PC-9 (cell line): Measurements from ENCODE around the gene KCTD2. TPM values are rescaled to one million over a fixed set of nuclear protein-coding genes. Genes with fewer than 3 reads are reported as not detected.

Experiments
- BruUV-seq: library from RNA; stranded (reverse); fragments of 400-500 nt; replicated peaks from 2 replicates; lab custom pipeline; 2021; lab: Mats Ljungman, UMichigan
- CTCF ChIA-PET: fragments of 300-600 bp; sonication (Branson Sonifier 250); formaldehyde crosslinking; loops from one replicate; lab custom pipeline; 2022; ENCODE audit warnings: antibody characterized with exemption; lab: Charles Lee
- POLR2A ChIA-PET: fragments of 300-600 bp; sonication (Branson Sonifier 250); formaldehyde crosslinking; loops from one replicate; lab custom pipeline; 2022; ENCODE audit warnings: antibody characterized with exemption; ENCODE audit not compliant: unreplicated experiment; lab: Charles Lee
- DNase-seq, 2 experiments: peaks; one replicate each; pipeline versions ENCODE4 v3.0.0 to v3.0.0-alpha.2; 2015 to 2022; ENCODE audit warnings: mixed read lengths in 1 of 2
- H2AFZ ChIP-seq: fragments of 200-600 bp; sonication (generic); 2 replicates; pipeline ENCODE4 v1.8.1; 2017; ENCODE audit warnings: antibody characterized with exemption
- H3F3A ChIP-seq: fragments of 200-600 bp; sonication (generic); 2 replicates; pipeline ENCODE4 v1.8.1; 2017; ENCODE audit warnings: antibody characterized with exemption, mild to moderate bottlenecking, low read depth; ENCODE audit not compliant: insufficient read depth
- H3K27ac ChIP-seq: fragments of 200-600 bp; sonication (generic); 2 replicates; pipeline ENCODE4 v1.6.1; 2016; ENCODE audit warnings: mixed run types
- H3K27me3 ChIP-seq: fragments of 200-600 bp; sonication (generic); 2 replicates; pipeline ENCODE4 v1.6.1; 2016; ENCODE audit warnings: low read depth, mixed run types; ENCODE audit not compliant: insufficient read depth
- H3K36me3 ChIP-seq: fragments of 200-600 bp; sonication (generic); 2 replicates; pipeline ENCODE4 v1.6.1; 2016; ENCODE audit warnings: low read depth, mixed run types
- H3K4me1 ChIP-seq: fragments of 200-600 bp; sonication (generic); replicated peaks from 2 replicates; pipeline ENCODE4 v1.6.1; 2016; ENCODE audit warnings: mixed run types; ENCODE audit not compliant: insufficient read depth
- H3K4me2 ChIP-seq: fragments of 200-600 bp; sonication (generic); 2 replicates; pipeline ENCODE4 v1.6.1; 2017; ENCODE audit warnings: mixed run types
- H3K4me3 ChIP-seq: fragments of 200-600 bp; sonication (generic); 2 replicates; pipeline ENCODE4 v1.6.1; 2016; ENCODE audit warnings: mixed run types
- H3K79me2 ChIP-seq: fragments of 200-600 bp; sonication (generic); 2 replicates; pipeline ENCODE4 v1.6.1; 2017; ENCODE audit warnings: low read depth, mixed run types
- H3K9me2 ChIP-seq: fragments of 200-600 bp; sonication (generic); 2 replicates; pipeline ENCODE4 v1.8.1; 2017; ENCODE audit warnings: mild to moderate bottlenecking; ENCODE audit not compliant: insufficient read depth
- H3K9me3 ChIP-seq: fragments of 200-600 bp; sonication (generic); 2 replicates; pipeline ENCODE4 v1.8.1; 2016; ENCODE audit warnings: low read depth; ENCODE audit not compliant: insufficient read depth
- H4K20me1 ChIP-seq: fragments of 200-600 bp; sonication (generic); 2 replicates; pipeline ENCODE4 v1.8.1; 2017; ENCODE audit not compliant: insufficient read depth
- EZH2 ChIP-seq: fragments of 200-600 bp; sonication (generic); IDR thresholded peaks from 2 replicates; pipeline ENCODE4 v1.8.0; 2017; ENCODE audit warnings: antibody characterized with exemption, low read depth
- intact Hi-C: fragments of 100-400 bp; cut with micrococcal nuclease; formaldehyde crosslinking; loops from one replicate; pipeline ENCODE4 v1.10.0; 2022; ENCODE audit not compliant: unreplicated experiment
- total RNA-seq: library from RNA; stranded (reverse); gene quantifications from 2 replicates; pipeline ENCODE4 v1.2.3, GENCODE V29; 2021
- TF ChIP-seq, protein P1 (sequence below): fragments of 200-600 bp; sonication (generic); conservative IDR thresholded peaks from 2 replicates; pipeline ENCODE4 v1.6.1; 2017; ENCODE audit warnings: mixed run types, antibody characterized with exemption, mild to moderate bottlenecking, moderate library complexity

The KCTD2 gene
- total RNA-seq, 1 experiment from 2014 or later, result 18.6 TPM

DNA sequence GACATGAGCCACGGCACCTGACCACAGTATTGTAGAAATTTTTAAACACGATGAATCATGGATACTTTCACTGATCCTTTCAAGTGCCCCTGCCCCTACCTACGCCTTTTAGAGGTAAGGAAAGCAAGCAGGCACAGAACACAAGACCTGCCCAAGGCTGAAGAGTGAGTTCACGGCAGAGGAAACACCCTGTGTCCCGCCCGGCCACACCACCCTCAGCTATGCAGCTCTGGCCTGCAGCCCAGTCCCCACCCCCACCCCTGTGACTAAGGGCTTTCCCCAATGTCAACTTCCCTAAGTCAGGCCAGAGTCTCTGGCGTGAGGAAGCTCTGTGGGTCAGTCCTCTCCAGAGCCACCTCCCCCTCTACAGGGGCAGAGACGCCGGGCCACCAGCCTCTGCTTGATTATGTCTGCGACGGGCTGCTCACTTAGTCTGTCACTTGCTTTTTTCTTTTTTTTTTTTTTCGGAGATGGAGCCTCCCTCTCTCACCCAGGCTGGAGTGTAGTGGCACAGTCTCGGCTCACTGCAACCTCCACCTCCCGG lies 49.1 kb downstream of the KCTD2 start:
- peaks cover 54% of the 10 kb centered on the region for H3F3A ChIP-seq
- DNase-seq, result peak; percentile 89 to 99
- peaks cover 9% of the 10 kb centered on the region for H4K20me1 ChIP-seq
- intact Hi-C loops, result loop anchor here (1.0 to 2.0 kb wide), 3 partner anchors 13 to 49 kb away; partner anchors contain the start of genes ARMC7, ATP5PD and KCTD2
- H3K4me3 ChIP-seq, result no peak overlapping the region; the same call in 1 of the 2 replicates
- peak overlapping the region; percentile 89 for H3K27ac ChIP-seq
- H3K4me1 ChIP-seq, result peaks cover 58% of the 10 kb centered on the region
- H3K27me3 ChIP-seq, result no peaks in the 10 kb centered on the region
- peak overlapping the region; percentile 73 for H3K4me2 ChIP-seq
- ChIA-PET POLR2A (interaction anchor here (0.6 to 0.7 kb wide), 4 partner anchors 8 to 243 kb away, joined by 3 to 5 read pairs (median 4); partner anchors contain the start of genes NUP85 and SLC16A5), CTCF (interaction anchor here (0.5 kb wide), 3 partner anchors 19 to 26 kb away, joined by 3 to 6 read pairs (median 5); no protein-coding TSS in a partner anchor)
- H3K9me2 ChIP-seq, result no peaks in the 10 kb centered on the region
- H3K36me3 ChIP-seq, result peaks cover 33% of the 10 kb centered on the region
- H2AFZ ChIP-seq, result no peak overlapping the region
- BruUV-seq, result no TSS peak
- H3K9me3 ChIP-seq, result no peaks in the 10 kb centered on the region
- TF ChIP-seq, protein P1, sequence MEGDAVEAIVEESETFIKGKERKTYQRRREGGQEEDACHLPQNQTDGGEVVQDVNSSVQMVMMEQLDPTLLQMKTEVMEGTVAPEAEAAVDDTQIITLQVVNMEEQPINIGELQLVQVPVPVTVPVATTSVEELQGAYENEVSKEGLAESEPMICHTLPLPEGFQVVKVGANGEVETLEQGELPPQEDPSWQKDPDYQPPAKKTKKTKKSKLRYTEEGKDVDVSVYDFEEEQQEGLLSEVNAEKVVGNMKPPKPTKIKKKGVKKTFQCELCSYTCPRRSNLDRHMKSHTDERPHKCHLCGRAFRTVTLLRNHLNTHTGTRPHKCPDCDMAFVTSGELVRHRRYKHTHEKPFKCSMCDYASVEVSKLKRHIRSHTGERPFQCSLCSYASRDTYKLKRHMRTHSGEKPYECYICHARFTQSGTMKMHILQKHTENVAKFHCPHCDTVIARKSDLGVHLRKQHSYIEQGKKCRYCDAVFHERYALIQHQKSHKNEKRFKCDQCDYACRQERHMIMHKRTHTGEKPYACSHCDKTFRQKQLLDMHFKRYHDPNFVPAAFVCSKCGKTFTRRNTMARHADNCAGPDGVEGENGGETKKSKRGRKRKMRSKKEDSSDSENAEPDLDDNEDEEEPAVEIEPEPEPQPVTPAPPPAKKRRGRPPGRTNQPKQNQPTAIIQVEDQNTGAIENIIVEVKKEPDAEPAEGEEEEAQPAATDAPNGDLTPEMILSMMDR, result no peak
- TF ChIP-seq EZH2, result no peak
- peaks cover 67% of the 10 kb centered on the region for H3K79me2 ChIP-seq

DNA sequence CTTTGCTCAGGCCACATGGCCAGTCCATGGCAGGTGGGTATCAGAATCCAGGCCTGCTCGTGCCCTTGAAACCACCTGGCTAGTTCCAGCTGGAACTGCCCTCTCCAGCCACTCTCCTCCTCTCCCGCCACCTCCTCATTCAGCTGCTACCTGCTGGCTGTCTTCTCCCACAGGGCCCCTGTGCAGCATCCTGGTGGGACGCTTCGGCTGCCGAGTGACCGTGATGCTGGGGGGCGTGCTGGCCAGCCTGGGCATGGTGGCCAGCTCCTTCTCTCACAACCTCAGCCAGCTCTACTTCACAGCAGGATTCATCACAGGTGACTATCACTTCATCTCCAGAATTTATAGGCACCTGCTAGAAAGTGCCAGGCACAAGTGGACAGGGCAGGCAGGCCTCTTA lies 50.8 kb downstream of the KCTD2 start:
- intact Hi-C loops, result loop anchor here (2.0 kb wide), 1 partner anchor 51 kb away; the partner anchor contains the start of genes ATP5PD and KCTD2
- Histone ChIP-seq H3K79me2 (peaks cover 50% of the 10 kb centered on the region), H3K4me2 (no peak overlapping the region), H3K9me3 (no peaks in the 10 kb centered on the region), H3K9me2 (no peaks in the 10 kb centered on the region), H2AFZ (no peak overlapping the region), H4K20me1 (peaks cover 8% of the 10 kb centered on the region), H3K27me3 (no peaks in the 10 kb centered on the region), H3K4me3 (no peak overlapping the region), H3K36me3 (peaks cover 34% of the 10 kb centered on the region), H3F3A (peaks cover 46% of the 10 kb centered on the region), H3K27ac (no peak overlapping the region), H3K4me1 (peaks cover 41% of the 10 kb centered on the region)
- ChIA-PET CTCF (interaction anchor here (0.7 kb wide), 1 partner anchor 38 kb away, joined by 3 read pairs; no protein-coding TSS in a partner anchor), POLR2A (no interaction called here)
- no TSS peak for BruUV-seq
- TF ChIP-seq, protein P1, result no peak
- TF ChIP-seq EZH2, result no peak
- no peak for DNase-seq

DNA sequence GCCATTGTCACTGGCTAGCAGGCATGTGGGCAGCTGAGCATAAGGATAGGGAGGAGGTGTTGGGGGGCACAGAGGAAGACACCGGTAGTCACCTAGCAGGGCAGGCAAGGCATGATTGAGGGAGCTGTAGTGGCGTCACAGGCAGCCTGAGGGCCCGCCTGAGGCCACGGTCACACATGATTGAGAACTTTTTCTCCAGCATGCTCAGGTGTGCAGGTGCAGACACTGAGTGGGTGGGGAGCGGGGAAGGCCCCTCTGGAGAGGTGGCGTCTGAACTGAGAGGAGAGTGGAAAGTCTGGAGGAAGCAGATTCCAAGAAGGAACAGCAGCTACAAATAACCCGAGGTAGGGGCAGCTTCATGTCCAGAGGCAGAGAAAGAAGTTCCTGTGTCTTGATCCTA lies 51.8 kb downstream of the KCTD2 start:
- no peak overlapping the region for H3K27ac ChIP-seq
- CTCF ChIA-PET, result interaction anchor here (0.6 kb wide), 1 partner anchor 71 kb away, joined by 6 read pairs; no protein-coding TSS in a partner anchor
- H3K9me3 ChIP-seq, result no peaks in the 10 kb centered on the region
- TF ChIP-seq EZH2, result no peak
- TF ChIP-seq, protein P1, result no peak
- intact Hi-C loops, result no loop called here
- peaks cover 47% of the 10 kb centered on the region for H3F3A ChIP-seq
- H3K27me3 ChIP-seq, result no peaks in the 10 kb centered on the region
- no peak overlapping the region for H3K4me3 ChIP-seq
- peaks cover 31% of the 10 kb centered on the region for H3K4me1 ChIP-seq
- H2AFZ ChIP-seq, result no peak overlapping the region
- POLR2A ChIA-PET, result interaction anchor here (0.6 kb wide), 1 partner anchor 27 kb away, joined by 4 read pairs; no protein-coding TSS in a partner anchor
- BruUV-seq, result no TSS peak
- DNase-seq, result no peak
- H3K79me2 ChIP-seq, result peaks cover 40% of the 10 kb centered on the region
- no peak overlapping the region for H3K4me2 ChIP-seq
- peaks cover 44% of the 10 kb centered on the region for H3K36me3 ChIP-seq
- no peaks in the 10 kb centered on the region for H3K9me2 ChIP-seq
- peaks cover 8% of the 10 kb centered on the region for H4K20me1 ChIP-seq
